K562 (cell line): ENCODE results near the gene TSPAN13.

Experiments
- NFYB ChIP-seq: IDR thresholded peaks from 2 replicates; pipeline ENCODE4 v1.6.1; 2011; ENCODE audit warnings: mild to moderate bottlenecking, moderate library complexity; ENCODE audit not compliant: insufficient read length; ENCODE audit errors: extremely low read depth
- TCF7L2 ChIP-seq: fragments of 150-350 bp; IDR thresholded peaks from 2 replicates; pipeline ENCODE4 v1.6.1; 2016; ENCODE audit warnings: low read depth, mild to moderate bottlenecking, low read length, moderate library complexity
- ZKSCAN3 ChIP-seq: fragments of 250-450 bp; sonication (Bioruptor Pico); IDR thresholded peaks from 2 replicates; pipeline ENCODE4 v1.4.0; 2020
- ZNF184 ChIP-seq: sonication (generic); formaldehyde crosslinking; IDR thresholded peaks from 2 replicates; pipeline ENCODE4 v1.5.0; 2020; ENCODE audit warnings: missing genetic modification reagents
- ZNF431 ChIP-seq: sonication (generic); formaldehyde crosslinking; IDR thresholded peaks from 2 replicates; pipeline ENCODE4 v1.8.0; 2022; ENCODE audit warnings: mild to moderate bottlenecking, missing genetic modification reagents
- ZNF584 ChIP-seq: fragments of 200-800 bp; sonication (Bioruptor generic); IDR thresholded peaks from 2 replicates; pipeline ENCODE4 v1.6.1; 2016; ENCODE audit warnings: low read depth, mild to moderate bottlenecking, missing genetic modification characterization, missing compliant biosample characterization

DNA sequence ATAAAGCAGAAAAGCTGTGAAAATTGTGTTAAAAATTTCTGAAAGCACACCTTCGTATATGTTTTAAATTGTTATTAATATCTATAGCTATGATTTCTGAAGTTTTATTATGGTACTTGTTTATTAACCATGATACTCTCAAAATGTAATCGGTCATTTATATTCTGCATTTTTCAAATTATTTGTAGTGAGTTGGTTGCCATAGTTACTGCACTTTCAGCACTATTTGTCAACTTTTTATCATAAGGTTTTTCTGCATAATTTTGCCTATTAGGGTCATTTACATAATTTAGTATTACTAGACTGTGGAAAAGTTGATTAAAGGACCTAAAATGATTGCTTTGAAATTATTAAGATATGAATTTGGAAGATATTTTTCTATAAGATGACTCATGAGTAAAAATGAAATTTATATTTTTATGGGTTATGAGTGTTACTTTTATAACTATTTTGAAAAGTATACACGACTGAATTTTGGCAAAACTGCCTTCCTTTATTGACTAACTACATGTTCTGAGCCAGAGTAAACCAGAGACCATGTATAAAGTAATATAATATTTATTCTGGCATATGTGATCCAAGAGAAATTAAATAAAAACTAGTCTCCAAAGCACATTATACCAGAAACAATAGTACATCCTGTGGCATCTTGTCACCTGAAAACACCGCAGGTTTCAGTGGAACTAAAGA lies 59.1 kb downstream of the TSPAN13 start:
- TF ChIP-seq ZNF584 (CRISPR knock-in tag) (no peak), TCF7L2 (no peak), ZNF431 (CRISPR knock-in tag) (no peak), ZKSCAN3 (CRISPR knock-in tag) (no peak), ZNF184 (no peak), NFYB (no peak)
